Uterus (tissue), 4 donors: Measurements from ENCODE around the gene ZFYVE1. TPM values are rescaled to one million over a fixed set of nuclear protein-coding genes. Genes with fewer than 3 reads are reported as not detected.

ENCODE experiments used
- DNase-seq, 2 donors: peaks; one replicate each; pipeline ENCODE4 v3.0.0-alpha.2; 2019 to 2020
- H3K27ac ChIP-seq, 2 donors: fragments of 200-600 bp; sonication (generic); 1 replicate in 1 of 2; 2 replicates in 1 of 2; pipeline ENCODE4 v1.5.1; 2016 to 2018
- H3K27me3 ChIP-seq, 2 donors: fragments of 200-600 bp; sonication (generic); one replicate each; pipeline ENCODE4 v1.5.1; 2018 to 2019; ENCODE audit warnings: control low read depth in 1 of 2
- H3K36me3 ChIP-seq, 2 donors: fragments of 200-600 bp; sonication (generic); one replicate each; pipeline ENCODE4 v1.5.1; 2019; ENCODE audit warnings: control low read depth in 1 of 2
- H3K4me1 ChIP-seq, 2 donors: fragments of 200-600 bp; sonication (generic); one replicate each; pipeline ENCODE4 v1.5.1; 2018 to 2019; ENCODE audit warnings: control low read depth in 1 of 2
- H3K4me3 ChIP-seq, 2 donors: fragments of 200-600 bp; sonication (generic); 1 replicate in 1 of 2; 2 replicates in 1 of 2; pipeline ENCODE4 v1.5.1; 2018 to 2019; ENCODE audit warnings: mild to moderate bottlenecking in 1 of 2
- H3K9me3 ChIP-seq, 2 donors: fragments of 200-600 bp; sonication (generic); one replicate each; pipeline ENCODE4 v1.5.1; 2019; ENCODE audit warnings: control low read depth in 1 of 2
- CTCF ChIP-seq, 4 experiments: fragments of 200-600 bp in 2 of 4; fragments of 450-650 bp in 2 of 4; sonication (generic) in 2 of 4; IDR thresholded peaks; one replicate each; pipeline ENCODE4 v1.5.1; 2016 to 2019; ENCODE audit warnings: antibody characterized with exemption in 4 of 4, mild to moderate bottlenecking in 2 of 4, moderate library complexity in 1 of 4
- POLR2A ChIP-seq, 2 donors: fragments of 450-650 bp; IDR thresholded peaks; one replicate each; pipeline ENCODE4 v1.6.1; 2016; ENCODE audit warnings: antibody characterized with exemption in 2 of 2, mild to moderate bottlenecking in 1 of 2, moderate library complexity in 1 of 2
- intact Hi-C: fragments of 100-400 bp; cut with DNase I; formaldehyde crosslinking; loops from one replicate; pipeline ENCODE4 v1.15.1; 2023; ENCODE audit warnings: low total_unique reads
- total RNA-seq, 4 donors: library from RNA; depleted of rRNA in 3 of 4; stranded (reverse); fragments of >200 nt in 3 of 4; gene quantifications; one replicate each; pipeline versions ENCODE4 v1.1.0 to v1.2.4, GENCODE V29; 2014 to 2023
- donor health status: DM: yes; HTN: yes; CAD: no.

Gene ZFYVE1
- 10 to 100 TPM in 2 of 4 donors, 1 to 10 TPM in 2; 3.2 to 14.7 (median 9.8) TPM for total RNA-seq

GRCh38 chr14:73026845-73027542 lies at the start of gene ZFYVE1:
Gene ZFYVE1 (minus strand): TSS chr14:73027106. CDS start chr14:73024508, 2,598 bp downstream.
- TF ChIP-seq POLR2A (IDR thresholded peaks at IDR 0.05) (peak; percentile 63 to 84), CTCF (IDR thresholded peaks at IDR 0.05) (peak in 1 of 4 experiments; percentile 31)
- Histone ChIP-seq H3K27me3 (no peaks in the 10 kb centered on the region), H3K9me3 (no peaks in the 10 kb centered on the region), H3K36me3 (no peaks in the 10 kb centered on the region), H3K4me1 (peaks cover 0 to 6% of the 10 kb centered on the region in 2 donors), H3K4me3 (peak within 1 kb of the TSS; percentile 60 to 97), H3K27ac (peak within 1 kb of the TSS; percentile 91)
- intact Hi-C loops: no loop called here
- DNase-seq: peak; percentile 95 to 96

GRCh38 chr14:73069585-73069984 lies 42.7 kb upstream of the ZFYVE1 start:
- H3K4me1 ChIP-seq: no peaks in the 10 kb centered on the region
- intact Hi-C loops: no loop called here
- no peaks in the 10 kb centered on the region for H3K9me3 ChIP-seq
- no peak overlapping the region for H3K4me3 ChIP-seq
- H3K36me3 ChIP-seq: no peaks in the 10 kb centered on the region
- H3K27me3 ChIP-seq: no peaks in the 10 kb centered on the region
- DNase-seq: no peak
- no peak for TF ChIP-seq POLR2A (IDR thresholded peaks at IDR 0.05)
- TF ChIP-seq CTCF (IDR thresholded peaks at IDR 0.05): no peak
- H3K27ac ChIP-seq: no peak overlapping the region

- no peaks in the 10 kb centered on the region for H3K27me3 ChIP-seq
- no peaks in the 10 kb centered on the region for H3K9me3 ChIP-seq
- TF ChIP-seq POLR2A (IDR thresholded peaks at IDR 0.05) (no peak), CTCF (IDR thresholded peaks at IDR 0.05) (no peak)
- peak in 1 of 2 donors; percentile 30 for DNase-seq
- peaks cover 0 to 4% of the 10 kb centered on the region in 2 donors for H3K4me1 ChIP-seq
- peak overlapping the region; percentile 85 to 97 for H3K4me3 ChIP-seq
- H3K36me3 ChIP-seq: no peaks in the 10 kb centered on the region
- H3K27ac ChIP-seq: peak overlapping the region; percentile 91 to 98
- intact Hi-C loops: no loop called here
Observed at GRCh38 chr14:73058922-73059673, 32.2 kb upstream of the ZFYVE1 start.

- intact Hi-C loops: no loop called here
- TF ChIP-seq CTCF (IDR thresholded peaks at IDR 0.05) (peak in 2 of 4 experiments; percentile 8 to 10), POLR2A (IDR thresholded peaks at IDR 0.05) (peak; percentile 89 to 95)
- peak within 1 kb of the TSS; percentile 85 to 97 for H3K4me3 ChIP-seq
- H3K27me3 ChIP-seq: no peaks in the 10 kb centered on the region
- H3K27ac ChIP-seq: peak within 1 kb of the TSS; percentile 91 to 98
- H3K36me3 ChIP-seq: no peaks in the 10 kb centered on the region
- no peaks in the 10 kb centered on the region for H3K9me3 ChIP-seq
- DNase-seq: peak; percentile 95 to 97
- H3K4me1 ChIP-seq: peaks cover 0 to 4% of the 10 kb centered on the region in 2 donors
Observed at GRCh38 chr14:73058224-73058921, 31.5 kb upstream of the ZFYVE1 start, which contains the start of gene RBM25. Gene RBM25 (plus strand): TSS chr14:73058534. CDS start chr14:73071642, 13,108 bp downstream.
